GM10847 (cell line): ENCODE measurements around the gene LEMD2.

ENCODE experiments used
- POLR2A ChIP-seq: IDR thresholded peaks from 2 replicates; pipeline ENCODE4 v1.6.1; 2011; ENCODE audit not compliant: insufficient read length; ENCODE audit errors: extremely low read depth

The LEMD2 gene

DNA sequence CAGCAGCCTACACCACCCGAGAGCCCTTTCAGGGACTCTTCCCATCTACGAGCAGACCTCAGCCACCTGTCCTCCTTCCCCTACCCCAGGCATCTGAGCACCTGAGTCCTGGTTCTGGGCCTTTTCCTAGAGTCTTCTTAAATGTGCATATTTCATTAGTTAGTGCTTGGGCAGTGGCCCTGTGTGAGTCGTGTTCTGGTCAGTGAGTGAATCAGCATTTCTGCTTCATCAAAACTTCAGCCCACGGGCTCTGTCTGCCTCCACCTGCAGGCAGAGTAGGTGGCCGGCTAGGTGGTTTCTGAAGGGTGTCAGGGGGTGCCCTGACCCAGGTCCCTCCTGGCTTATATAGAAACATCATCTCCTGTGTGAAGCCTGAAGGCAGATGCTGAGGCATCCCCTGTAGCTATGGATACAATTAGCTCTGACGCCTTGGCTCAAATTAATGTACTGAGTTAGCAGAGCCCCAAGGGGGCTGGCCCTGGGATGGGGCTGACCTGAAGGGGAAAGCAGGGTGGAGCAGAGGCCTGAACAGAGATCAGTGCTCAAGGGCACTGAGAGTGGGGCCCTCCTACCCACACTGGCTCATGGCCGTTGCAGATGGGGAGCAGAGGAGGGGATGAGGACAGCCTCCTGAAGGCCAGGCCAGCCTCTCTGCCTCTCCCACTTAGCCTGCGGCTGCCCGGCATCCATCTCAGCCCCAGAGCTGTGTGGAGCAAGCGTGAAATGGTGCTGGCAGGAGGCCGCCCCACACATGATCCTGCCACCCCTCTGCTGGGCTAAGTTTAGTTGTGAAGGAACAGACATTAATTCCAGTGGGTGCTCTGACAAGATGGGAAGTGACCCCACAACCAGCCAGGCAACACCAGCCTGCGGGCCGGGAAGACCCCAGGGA lies 55.9 kb downstream of the LEMD2 start:
- TF ChIP-seq POLR2A: no peak

DNA sequence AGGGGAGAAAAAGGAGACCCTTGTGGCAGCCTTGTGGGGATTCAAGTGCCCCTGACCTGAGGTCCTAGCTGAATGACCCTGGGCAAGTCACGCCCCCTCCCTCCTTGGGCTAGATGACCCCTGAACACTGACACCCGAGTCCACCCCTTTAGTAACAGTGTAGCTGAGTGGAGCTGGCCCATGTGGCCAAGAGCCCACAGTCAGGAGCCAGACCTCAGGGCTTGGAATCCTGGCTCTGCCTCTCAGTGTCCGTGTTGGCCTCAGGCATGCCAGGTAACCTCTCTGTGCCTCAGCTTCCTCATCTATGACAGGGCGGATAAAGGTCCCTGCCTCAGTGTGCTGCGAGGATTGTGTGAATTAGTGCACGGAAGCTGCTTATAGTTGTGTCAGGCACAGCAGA lies 56.5 kb downstream of the LEMD2 start:
- TF ChIP-seq POLR2A: no peak

DNA sequence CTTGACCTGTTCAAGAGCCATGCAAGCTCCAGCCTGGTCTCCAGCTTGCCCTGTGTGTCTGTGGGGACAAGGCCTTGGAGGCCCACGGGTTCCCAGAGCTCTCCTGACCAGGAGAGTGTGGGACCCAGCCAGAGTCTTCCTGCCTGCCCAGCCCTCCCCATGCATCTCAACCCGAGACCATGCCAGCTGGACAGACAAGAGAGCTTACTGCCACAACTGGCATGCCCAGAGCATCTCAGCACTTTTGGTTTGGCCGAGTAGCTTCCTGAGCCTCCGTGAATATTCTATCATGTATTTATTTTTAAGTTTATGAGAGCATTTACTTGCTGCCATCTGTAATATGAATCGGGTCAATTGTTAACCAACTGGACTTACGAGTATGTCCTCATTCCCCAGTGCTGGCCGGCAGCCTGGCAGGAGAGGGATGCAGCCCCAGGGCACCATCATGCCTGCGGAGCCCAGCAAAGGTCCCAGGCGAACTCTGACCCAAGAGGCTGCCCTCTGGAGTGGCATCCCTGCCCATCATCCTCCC lies 57.1 kb downstream of the LEMD2 start:
- TF ChIP-seq POLR2A: no peak

DNA sequence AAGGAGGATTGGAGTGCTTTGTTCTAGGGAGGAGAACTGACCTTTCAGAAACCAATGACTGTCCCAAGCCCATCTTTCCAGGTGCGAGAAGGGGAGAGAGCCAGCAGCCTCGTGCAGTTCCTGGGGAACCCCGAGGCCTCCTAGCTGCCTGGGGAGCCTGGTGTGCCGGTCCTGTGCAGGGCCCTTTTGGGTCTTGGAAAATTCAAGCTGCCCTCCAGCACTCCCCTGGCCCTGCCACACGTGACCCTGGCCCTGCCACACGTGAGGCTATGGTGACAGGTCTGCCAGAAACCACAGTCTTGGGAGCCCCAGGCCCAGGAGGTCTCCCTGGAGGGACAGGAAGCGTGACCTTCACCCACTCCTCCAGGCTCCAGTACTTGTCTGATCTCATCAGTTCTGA lies 57.9 kb downstream of the LEMD2 start:
- no peak for TF ChIP-seq POLR2A

DNA sequence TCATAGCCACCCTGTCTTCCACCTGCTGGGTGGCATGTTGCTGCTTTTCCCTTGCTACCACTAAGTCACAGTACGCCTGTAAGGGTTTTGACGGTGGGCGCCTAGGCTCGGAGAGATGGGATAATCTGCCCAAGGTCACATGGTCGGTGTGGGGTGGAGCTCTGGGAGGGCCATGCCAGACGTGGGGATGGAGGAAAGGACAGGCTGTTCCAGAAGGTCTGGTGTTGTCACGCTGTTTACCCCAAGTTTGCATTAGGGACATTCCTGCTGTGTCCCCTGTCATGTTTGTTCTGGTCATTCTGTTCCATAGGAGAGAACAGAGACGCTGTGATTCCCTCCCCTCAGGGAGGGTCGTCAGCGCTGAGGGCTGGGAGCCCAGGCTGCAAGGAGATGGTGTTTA lies 58.3 kb downstream of the LEMD2 start:
- TF ChIP-seq POLR2A: no peak

DNA sequence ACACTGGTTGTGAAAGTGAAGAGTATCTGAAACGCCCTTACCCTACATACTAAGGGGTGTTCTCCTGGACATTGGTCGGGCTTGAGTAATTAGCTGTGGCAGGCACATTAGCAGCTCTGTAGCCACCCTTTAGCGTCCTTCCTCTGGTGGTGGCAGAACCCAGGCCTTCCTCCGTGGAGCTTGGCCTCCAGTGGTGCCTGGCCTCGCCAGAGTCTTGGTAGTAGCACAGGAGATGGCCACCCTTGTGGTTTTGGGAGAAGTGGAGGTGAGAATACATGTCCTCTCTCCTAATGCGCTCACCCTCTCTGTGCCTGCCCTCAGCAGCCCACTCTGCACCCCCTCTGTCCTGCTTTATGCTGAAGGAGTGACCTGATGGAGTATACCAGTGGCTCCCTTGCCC lies 59.9 kb downstream of the LEMD2 start:
- no peak for TF ChIP-seq POLR2A

DNA sequence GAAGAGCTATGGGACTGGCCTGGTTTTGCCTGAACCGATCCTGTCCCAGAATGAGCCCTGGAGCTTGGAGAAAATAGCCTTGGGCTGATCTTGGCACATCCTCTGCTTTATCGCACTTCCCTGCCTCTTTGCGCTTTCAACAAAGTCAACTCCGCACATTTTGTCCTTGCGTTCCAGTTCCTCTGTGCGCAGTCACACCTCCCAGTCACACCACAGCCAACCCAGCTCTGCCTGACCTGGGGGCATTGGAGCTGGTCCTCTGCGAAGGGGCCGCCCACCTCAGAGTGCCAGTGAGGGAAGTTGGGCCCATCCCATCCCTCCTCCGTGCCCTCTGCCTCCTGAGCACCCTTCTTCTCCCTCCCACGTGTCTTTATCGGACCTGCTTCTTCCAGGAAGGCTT lies 60.5 kb downstream of the LEMD2 start:
- no peak for TF ChIP-seq POLR2A

DNA sequence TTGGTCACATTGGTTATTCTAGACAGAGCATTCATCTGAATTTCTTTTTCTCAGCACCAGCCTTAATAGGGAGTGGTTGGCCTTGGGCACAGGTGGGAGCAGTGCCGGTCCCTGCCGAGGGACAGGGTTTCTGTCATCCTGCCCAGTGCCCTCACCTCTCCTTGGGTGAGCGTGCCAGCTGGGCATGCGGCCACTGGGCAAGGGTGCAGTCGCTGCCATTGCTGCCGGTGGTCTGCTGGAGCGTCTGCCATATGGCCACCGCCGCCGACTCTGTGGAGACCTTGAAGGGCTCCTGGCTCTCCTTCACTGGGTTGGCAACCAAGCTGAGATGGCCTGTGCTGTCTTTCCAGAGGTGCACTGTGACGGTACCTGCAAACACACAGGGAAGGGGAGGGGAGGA lies 61.0 kb downstream of the LEMD2 start:
- TF ChIP-seq POLR2A: no peak

DNA sequence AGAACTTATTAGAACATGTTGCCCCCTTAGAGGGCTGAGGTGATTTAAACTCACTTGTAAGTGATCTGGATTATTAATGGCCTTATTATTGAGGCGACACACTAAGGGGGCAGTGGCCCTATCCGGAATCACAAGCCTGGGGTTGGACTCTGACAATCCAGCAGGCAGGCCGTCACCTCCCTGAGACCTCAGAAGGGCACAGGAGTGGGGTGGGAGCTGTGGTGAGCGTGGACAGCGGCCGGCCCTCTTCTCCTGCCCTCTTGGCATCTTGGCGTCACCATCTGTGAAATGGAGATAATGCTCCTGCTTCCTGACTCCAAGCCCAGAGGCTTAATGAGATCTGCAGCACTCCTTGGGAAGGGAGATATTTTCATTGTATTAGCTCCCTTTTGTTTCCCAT lies 61.8 kb downstream of the LEMD2 start:
- TF ChIP-seq POLR2A: no peak

DNA sequence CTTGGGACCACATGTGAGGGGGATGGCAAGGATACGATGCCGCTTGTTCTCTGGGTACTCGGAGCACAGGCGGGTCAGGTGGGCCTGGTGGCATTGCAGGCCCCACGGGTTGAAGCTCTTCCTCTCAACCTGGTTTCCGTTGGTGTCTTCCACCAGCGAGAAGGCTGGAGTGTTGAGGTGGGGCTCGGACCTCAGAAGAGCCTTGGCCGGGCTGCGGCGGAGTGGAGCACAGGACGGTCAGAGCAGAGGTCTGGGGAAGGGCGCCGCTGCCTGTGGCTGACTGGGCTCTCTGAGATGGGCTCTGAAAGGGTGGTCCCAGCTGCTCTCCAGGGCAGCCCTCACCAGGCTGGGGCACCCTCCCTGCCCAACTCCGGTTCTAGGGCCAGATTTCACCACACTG lies 62.2 kb downstream of the LEMD2 start:
- no peak for TF ChIP-seq POLR2A

DNA sequence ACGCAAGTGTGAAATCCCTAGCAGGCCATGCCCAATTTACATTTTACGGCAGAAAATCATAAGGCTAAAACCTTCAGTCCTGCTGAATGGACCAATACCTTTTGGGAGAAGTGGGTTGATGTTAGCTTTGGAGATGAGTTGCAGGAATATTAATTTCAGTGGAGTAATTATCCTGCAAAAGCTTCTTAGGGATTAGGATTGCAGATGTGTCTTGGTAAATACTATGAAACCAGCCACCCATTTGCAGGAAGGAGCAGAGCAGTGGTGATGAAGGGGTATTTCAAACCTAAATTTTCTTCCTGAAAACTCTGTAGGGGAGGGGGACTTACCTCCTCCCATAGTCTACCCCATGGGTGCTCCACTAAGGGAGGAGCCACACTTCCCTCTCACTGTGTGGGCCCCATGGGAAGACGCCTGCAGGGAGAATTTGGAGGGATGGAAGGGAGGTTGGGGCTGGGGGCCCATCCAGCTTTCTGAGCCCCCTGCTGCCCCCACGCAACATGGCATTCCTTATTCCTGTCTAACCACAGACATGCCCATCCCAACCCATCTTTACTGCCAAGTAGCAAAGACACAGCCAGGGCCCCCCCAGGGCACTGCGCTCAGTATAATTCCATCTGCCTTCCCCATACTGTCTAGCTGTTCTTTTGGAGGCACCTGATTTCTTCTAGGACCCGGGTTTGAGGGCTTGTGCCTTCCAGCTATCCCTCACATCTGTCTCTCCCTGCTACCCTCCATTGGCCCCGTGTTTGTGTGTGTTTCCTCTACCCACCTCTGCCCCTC lies 62.8 kb downstream of the LEMD2 start:
- TF ChIP-seq POLR2A: no peak

DNA sequence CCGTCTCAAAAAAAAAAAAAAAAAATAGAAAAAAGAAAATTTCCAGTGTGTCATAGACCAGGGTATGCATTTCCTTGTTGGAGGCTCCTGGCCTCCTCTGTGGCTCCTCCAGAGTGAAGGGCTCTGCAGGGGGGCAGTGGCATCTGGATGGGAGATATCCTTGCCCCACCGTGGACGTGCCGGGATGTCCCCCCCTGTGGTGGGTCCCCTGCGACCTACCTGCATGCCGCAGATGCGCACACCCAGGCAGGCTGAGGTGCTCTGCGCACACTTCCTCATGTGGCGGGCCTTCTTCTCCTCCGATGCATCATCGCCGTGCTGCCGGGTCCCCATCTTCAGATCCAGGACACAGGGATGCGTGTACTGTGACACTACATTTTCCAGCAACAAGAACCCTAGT lies 63.7 kb downstream of the LEMD2 start:
- no peak for TF ChIP-seq POLR2A

DNA sequence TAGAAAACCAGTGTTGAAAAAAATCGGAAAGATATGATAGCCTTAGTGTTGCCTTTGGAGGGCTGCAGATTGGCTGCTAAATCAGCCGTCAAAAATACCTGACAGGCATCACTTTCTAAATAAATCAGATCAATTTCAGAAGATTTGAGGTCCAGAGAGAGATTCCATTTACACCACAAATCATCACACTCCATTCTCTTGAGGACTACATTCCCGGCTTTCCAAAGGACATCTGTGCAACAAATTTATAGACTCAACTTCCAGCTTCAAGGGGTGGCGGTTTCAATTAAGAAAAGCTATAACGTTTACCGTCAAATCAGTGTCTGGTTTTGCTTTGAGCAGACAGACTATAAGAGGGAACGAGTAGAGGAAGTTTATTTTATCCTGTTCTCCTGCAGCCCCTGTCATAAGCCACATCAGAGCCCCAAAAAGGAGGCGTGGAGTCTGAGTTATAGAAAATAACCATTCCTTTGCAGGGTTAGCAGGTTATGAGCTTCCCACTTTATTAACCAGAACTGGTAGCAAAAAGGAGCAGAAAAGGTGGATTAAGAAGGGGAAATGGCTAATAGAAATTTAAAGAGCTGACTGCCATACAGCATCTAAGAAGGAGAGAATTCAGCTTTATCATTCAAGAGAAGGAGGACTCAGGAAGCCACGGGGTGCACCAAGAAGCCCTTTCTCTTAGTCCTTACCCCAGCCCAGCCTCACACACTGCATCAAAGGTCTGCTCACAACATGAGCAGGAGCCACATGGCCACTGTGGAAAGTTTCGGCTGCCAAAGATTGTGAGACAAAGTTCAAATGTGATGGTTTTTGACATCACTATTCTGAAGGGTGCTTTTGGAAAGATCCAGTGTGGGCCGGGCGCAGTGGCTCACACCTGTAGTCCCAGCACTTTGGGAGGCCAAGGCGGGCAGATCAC lies 64.6 kb downstream of the LEMD2 start:
- TF ChIP-seq POLR2A: no peak

DNA sequence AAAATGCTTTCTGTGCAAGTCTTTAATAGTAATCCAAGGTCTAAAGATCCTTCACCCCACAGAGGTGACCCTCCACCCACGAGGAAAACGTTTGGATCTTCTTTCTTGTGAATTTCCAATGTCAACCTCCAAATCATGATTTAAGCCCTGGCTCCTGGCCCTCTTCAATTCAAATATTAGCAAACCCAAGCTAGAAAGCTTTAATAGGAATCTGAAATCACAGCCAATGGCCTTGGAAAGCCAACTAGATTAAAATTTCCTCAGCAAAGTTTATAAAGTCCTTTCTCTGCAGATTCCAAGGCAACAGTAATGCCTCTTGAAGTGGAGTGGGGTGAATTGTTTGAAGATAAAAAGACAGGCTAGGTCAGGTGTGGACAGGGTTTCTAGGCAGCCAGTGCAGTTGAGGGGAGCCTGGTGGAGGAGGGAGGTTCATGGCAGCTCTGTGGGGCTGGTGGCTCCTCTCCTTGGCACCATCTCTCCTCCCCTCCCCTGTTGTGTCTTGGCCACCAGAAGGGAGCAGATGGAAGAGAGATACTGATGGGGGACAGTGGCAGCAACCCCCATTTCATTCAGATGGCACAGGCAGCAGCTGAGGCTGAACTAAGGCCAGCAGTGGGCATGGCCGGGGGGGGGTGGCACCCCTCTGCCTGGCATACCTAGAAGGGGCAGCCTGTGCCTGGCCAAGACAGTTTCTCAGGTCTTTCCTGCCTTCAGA lies 65.4 kb downstream of the LEMD2 start:
- TF ChIP-seq POLR2A: no peak
